Transverse colon (tissue), 4 donors: ENCODE results near the gene TUBB2A. TPM values are rescaled to one million over a fixed set of nuclear protein-coding genes. Genes with fewer than 3 reads are reported as not detected.

Experiments used
- DNase-seq: peaks from one replicate; pipeline ENCODE4 v3.0.0-alpha.2; 2019
- H3K27ac ChIP-seq, 4 donors: fragments of 200-600 bp; sonication (generic); 2 replicates each; pipeline ENCODE4 v1.5.1; 2016 to 2018; ENCODE audit warnings: inconsistent platforms in 4 of 4
- H3K27me3 ChIP-seq: fragments of 200-600 bp; sonication (generic); 2 replicates; pipeline ENCODE4 v1.5.1; 2017; ENCODE audit warnings: inconsistent platforms
- H3K36me3 ChIP-seq, 4 donors: fragments of 200-600 bp; sonication (generic); 2 replicates each; pipeline ENCODE4 v1.5.1; 2017 to 2019; ENCODE audit warnings: inconsistent platforms in 4 of 4
- H3K4me1 ChIP-seq, 4 donors: fragments of 200-600 bp; sonication (generic); 2 replicates each; pipeline ENCODE4 v1.5.1; 2017 to 2020; ENCODE audit warnings: inconsistent platforms in 4 of 4
- H3K4me3 ChIP-seq, 4 donors: fragments of 200-600 bp; sonication (generic); 1 replicate in 1 of 4; 2 replicates in 3 of 4; pipeline versions ENCODE4 v1.5.1 to v1.6.1; 2017 to 2019; ENCODE audit warnings: inconsistent platforms in 4 of 4
- H3K9me3 ChIP-seq, 2 donors: fragments of 200-600 bp; sonication (generic); 2 replicates each; pipeline ENCODE4 v1.5.1; 2017 to 2019; ENCODE audit warnings: inconsistent platforms in 2 of 2
- CTCF ChIP-seq, 5 experiments: fragments of 200-600 bp in 3 of 5; fragments of 450-650 bp in 2 of 5; sonication (generic) in 3 of 5; IDR thresholded peaks; 1 replicate in 2 of 5; 2 replicates in 3 of 5; pipeline ENCODE4 v1.5.1; 2016 to 2017; ENCODE audit warnings: antibody characterized with exemption in 5 of 5, inconsistent platforms in 3 of 5, mild to moderate bottlenecking in 2 of 5, moderate library complexity in 1 of 5
- EP300 ChIP-seq: sonication (generic); formaldehyde crosslinking; IDR thresholded peaks from one replicate; pipeline ENCODE4 v1.6.1; 2017; ENCODE audit warnings: antibody characterized with exemption, low read depth
- POLR2A ChIP-seq: fragments of 450-650 bp; IDR thresholded peaks from one replicate; pipeline ENCODE4 v1.6.1; 2016; ENCODE audit warnings: antibody characterized with exemption, mild to moderate bottlenecking, moderate library complexity
- POLR2AphosphoS5 ChIP-seq, 3 donors: sonication (generic); formaldehyde crosslinking; IDR thresholded peaks; one replicate each; pipeline ENCODE4 v1.6.1; 2016; ENCODE audit warnings: antibody characterized with exemption in 3 of 3
- WGBS, 2 donors: methylation state at CpG; one replicate each; pipeline ENCODE4 v1.1.5; 2018; ENCODE audit warnings: low coverage in 1 of 2; 5-methylcytosine and 5-hydroxymethylcytosine counted together
- in situ Hi-C, 4 donors: fragments of 200-750 bp; cut with MboI; loops; one replicate each; pipeline versions ENCODE4 v1.15.0 to v1.15.1; 2017; ENCODE audit warnings: low sequenced_read_pairs in 3 of 4, low pct_ligation_motif_present in 1 of 4, low pct_unique_long_range_greater_than_20kb in 1 of 4
- intact Hi-C: fragments of 100-400 bp; cut with DNase I; formaldehyde crosslinking; loops from one replicate; pipeline ENCODE4 v1.15.1; 2023; ENCODE audit warnings: low total_unique reads
- total RNA-seq, 4 donors: library from RNA; depleted of rRNA; stranded (reverse); fragments of >200 nt; gene quantifications; one replicate each; pipeline ENCODE4 v1.1.0, GENCODE V29; 2016

Gene TUBB2A
- total RNA-seq, 4 donors from 2014 or later, result 15.4 to 41.0 (median 29.4) TPM

DNA sequence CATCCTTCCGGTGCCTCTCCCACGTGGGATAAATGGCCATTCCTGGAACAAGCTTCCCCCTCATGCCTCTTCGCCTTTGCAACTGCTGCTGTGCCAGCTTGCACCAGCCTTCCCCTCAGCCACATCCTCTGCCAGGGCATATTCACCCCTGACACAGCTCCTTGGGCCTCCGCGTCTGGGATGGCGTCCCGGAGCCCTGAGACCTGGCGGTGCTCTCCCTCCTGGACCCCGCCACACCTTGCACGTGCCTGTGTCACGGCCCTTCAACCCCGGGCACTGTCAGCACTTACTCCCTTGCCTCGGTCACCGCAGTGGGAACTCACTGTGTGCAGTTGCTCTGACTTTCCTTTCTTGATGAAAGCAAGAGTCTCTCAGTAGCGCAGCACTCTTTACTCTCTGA is 25.6 kb downstream of the TUBB2A start:
- Histone ChIP-seq H3K27me3 (no peaks in the 10 kb centered on the region), H3K9me3 (no peaks in the 10 kb centered on the region), H3K4me3 (no peak overlapping the region), H3K4me1 (peaks cover 0 to 11% (median 8%) of the 10 kb centered on the region in 4 donors), H3K36me3 (no peaks in the 10 kb centered on the region), H3K27ac (no peak overlapping the region)
- TF ChIP-seq POLR2A, result no peak
- no peak for TF ChIP-seq CTCF (IDR thresholded peaks at IDR 0.05)
- TF ChIP-seq POLR2AphosphoS5 (IDR thresholded peaks at IDR 0.05), result no peak
- no peak for TF ChIP-seq EP300
- DNase-seq, result no peak
- WGBS, 2 donors, result 94 to 95% methylated on average over 10 to 15 of the region's 15 CpGs
- in situ Hi-C loops (loop anchor here in 1 of 4 donors (25.0 kb wide), 1 partner anchor 606 kb away; no protein-coding TSS in a partner anchor), intact Hi-C loops (no loop called here)

GRCh38 chr6:3128356-3129108 is 28.8 kb downstream of the TUBB2A start:
- H3K4me1 ChIP-seq, result no peaks in the 10 kb centered on the region
- H3K36me3 ChIP-seq, result no peaks in the 10 kb centered on the region
- WGBS, 2 donors, result 95 to 98% methylated on average over 13 to 15 of the region's 15 CpGs
- in situ Hi-C loops, result loop anchor here (5.0 to 25.0 kb wide), 5 partner anchors 119 to 609 kb away; partner anchors contain the start of gene PSMG4 (in 1 of the 4)
- no peak for TF ChIP-seq EP300
- no peak for TF ChIP-seq CTCF (IDR thresholded peaks at IDR 0.05)
- TF ChIP-seq POLR2AphosphoS5 (IDR thresholded peaks at IDR 0.05), result no peak
- TF ChIP-seq POLR2A, result no peak
- H3K27ac ChIP-seq, result no peak overlapping the region
- no peak overlapping the region for H3K4me3 ChIP-seq
- intact Hi-C loops, result loop anchor here (5.0 kb wide), 1 partner anchor 124 kb away; no protein-coding TSS in a partner anchor
- no peaks in the 10 kb centered on the region for H3K9me3 ChIP-seq
- no peak for DNase-seq
- H3K27me3 ChIP-seq, result no peaks in the 10 kb centered on the region

DNA sequence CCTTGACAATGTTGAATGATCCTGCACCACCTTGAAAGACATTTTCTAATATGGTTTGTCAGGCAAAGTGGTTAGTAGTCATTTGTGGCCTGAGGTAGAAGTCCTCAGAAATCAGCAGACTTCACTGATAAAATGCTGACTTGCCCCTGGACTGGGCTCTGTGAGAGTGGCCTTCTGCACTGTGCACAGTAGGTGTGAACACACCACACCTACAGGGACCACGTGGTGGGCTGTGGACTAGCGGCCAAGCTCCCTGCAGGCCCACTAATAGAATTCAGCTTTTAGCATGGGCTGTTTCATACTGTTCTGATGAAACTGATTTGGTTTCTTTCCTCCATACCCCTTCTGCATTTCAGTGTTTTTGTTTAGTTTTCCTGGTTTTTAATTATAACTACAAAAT is 31.5 kb downstream of the TUBB2A start:
- Histone ChIP-seq H3K4me3 (no peak overlapping the region), H3K9me3 (no peaks in the 10 kb centered on the region), H3K4me1 (no peaks in the 10 kb centered on the region), H3K27me3 (no peaks in the 10 kb centered on the region), H3K36me3 (no peaks in the 10 kb centered on the region), H3K27ac (no peak overlapping the region)
- TF ChIP-seq POLR2A (no peak), POLR2AphosphoS5 (IDR thresholded peaks at IDR 0.05) (no peak), EP300 (no peak), CTCF (IDR thresholded peaks at IDR 0.05) (no peak)
- no peak for DNase-seq
- in situ Hi-C loops, result loop anchor here (5.0 to 25.0 kb wide), 5 partner anchors 121 to 611 kb away; partner anchors contain the start of gene PSMG4 (in 1 of the 4)
- intact Hi-C loops, result loop anchor here (5.0 kb wide), 1 partner anchor 126 kb away; no protein-coding TSS in a partner anchor
- 34 to 38% methylated on average over 2 of the region's 2 CpGs for WGBS, 2 donors

DNA sequence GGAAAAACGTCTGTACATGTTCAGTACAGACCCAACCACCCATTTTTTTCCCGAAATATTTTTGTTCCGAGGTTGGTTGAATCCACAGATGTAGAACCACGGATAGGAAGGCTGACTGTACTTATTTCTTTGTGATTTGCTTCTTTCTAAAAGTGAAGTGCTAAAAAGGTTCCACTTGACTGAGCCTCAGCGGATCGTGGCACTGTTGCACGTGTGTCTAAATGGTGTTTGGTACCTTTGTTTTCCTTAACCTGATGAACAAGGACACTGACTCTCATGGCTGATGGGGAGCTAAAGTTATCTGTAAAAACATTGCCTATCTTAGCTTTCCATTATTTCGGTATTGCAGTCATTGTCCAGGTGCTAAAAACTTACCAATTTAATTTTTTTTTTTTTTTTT is 32.7 kb downstream of the TUBB2A start:
- intact Hi-C loops (loop anchor here (5.0 kb wide), 1 partner anchor 128 kb away; no protein-coding TSS in a partner anchor), in situ Hi-C loops (loop anchor here (5.0 to 25.0 kb wide), 5 partner anchors 123 to 613 kb away; partner anchors contain the start of gene PSMG4 (in 1 of the 4))
- Histone ChIP-seq H3K27ac (no peak overlapping the region), H3K36me3 (no peaks in the 10 kb centered on the region), H3K4me1 (peaks cover 0 to 4% (median 2%) of the 10 kb centered on the region in 4 donors), H3K27me3 (no peaks in the 10 kb centered on the region), H3K9me3 (no peaks in the 10 kb centered on the region), H3K4me3 (no peak overlapping the region)
- no peak for DNase-seq
- no peak for TF ChIP-seq POLR2AphosphoS5 (IDR thresholded peaks at IDR 0.05)
- TF ChIP-seq CTCF (IDR thresholded peaks at IDR 0.05), result no peak
- no peak for TF ChIP-seq POLR2A
- TF ChIP-seq EP300, result no peak
- 74 to 78% methylated on average over 8 of the region's 8 CpGs for WGBS, 2 donors
